PC-3 (cell line): Measurements from ENCODE around the gene NDUFV1.

Experiments
- EZH2 ChIP-seq: fragments of 300-600 bp; sonication (generic); IDR thresholded peaks from one replicate; pipeline ENCODE4 v1.6.1; 2017; ENCODE audit warnings: antibody characterized with exemption, mild to moderate bottlenecking, low read length; ENCODE audit not compliant: unreplicated experiment
- EZH2phosphoT487 ChIP-seq: fragments of 300-600 bp; sonication (generic); IDR thresholded peaks from 2 replicates; pipeline ENCODE4 v1.6.1; 2018; ENCODE audit warnings: mild to moderate bottlenecking, antibody characterized with exemption, low read length, borderline replicate concordance
- TF ChIP-seq, protein P1 (sequence below): fragments of 300-600 bp; sonication (generic); conservative IDR thresholded peaks from 2 replicates; pipeline ENCODE4 v1.5.1; 2017; ENCODE audit warnings: antibody characterized with exemption, low read depth, mild to moderate bottlenecking, low read length

DNA sequence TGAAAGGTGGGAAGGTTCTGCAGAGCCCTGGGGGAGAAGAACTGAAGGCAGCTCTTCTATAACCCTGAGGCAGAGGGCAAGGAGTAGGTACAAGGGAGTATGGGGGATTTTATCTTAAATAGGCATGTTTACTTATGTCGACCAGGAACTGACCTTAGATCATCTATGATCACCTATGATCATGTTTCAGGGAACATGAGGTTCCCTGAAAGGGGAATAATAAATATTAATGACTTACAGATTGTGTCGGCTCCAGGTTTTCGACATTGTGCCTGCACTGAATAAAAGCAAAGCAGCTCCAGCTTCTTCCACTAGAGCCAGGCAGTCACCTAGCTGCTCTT, 13.2 kb upstream of the NDUFV1 start:
- TF ChIP-seq, protein P1, sequence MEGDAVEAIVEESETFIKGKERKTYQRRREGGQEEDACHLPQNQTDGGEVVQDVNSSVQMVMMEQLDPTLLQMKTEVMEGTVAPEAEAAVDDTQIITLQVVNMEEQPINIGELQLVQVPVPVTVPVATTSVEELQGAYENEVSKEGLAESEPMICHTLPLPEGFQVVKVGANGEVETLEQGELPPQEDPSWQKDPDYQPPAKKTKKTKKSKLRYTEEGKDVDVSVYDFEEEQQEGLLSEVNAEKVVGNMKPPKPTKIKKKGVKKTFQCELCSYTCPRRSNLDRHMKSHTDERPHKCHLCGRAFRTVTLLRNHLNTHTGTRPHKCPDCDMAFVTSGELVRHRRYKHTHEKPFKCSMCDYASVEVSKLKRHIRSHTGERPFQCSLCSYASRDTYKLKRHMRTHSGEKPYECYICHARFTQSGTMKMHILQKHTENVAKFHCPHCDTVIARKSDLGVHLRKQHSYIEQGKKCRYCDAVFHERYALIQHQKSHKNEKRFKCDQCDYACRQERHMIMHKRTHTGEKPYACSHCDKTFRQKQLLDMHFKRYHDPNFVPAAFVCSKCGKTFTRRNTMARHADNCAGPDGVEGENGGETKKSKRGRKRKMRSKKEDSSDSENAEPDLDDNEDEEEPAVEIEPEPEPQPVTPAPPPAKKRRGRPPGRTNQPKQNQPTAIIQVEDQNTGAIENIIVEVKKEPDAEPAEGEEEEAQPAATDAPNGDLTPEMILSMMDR, result no peak
- no peak for TF ChIP-seq EZH2
- TF ChIP-seq EZH2phosphoT487, result no peak
